ENCODE measurements around the gene MTMR6. TPM values are rescaled to one million over a fixed set of nuclear protein-coding genes. Genes with fewer than 3 reads are reported as not detected.

Gene MTMR6
- total and polyA plus RNA-seq, 8 donors: 16.3 to 23.6 (median 20.8) TPM

- Histone ChIP-seq H3K4me1 (no peaks in the 10 kb centered on the region), H3K27ac (no peak overlapping the region), H3K4me3 (no peak overlapping the region), H3K27me3 (peaks cover 0 to 17% of the 10 kb centered on the region in 2 donors), H3K9me3 (no peaks in the 10 kb centered on the region), H3K36me3 (no peaks in the 10 kb centered on the region)
- TF ChIP-seq CTCF (IDR thresholded peaks at IDR 0.05): no peak
- ATAC-seq (no peak), DNase-seq (no peak)
- intact Hi-C loops (cut with DNase I): no loop called here
Measured at GRCh38 chr13:25198647-25199046, 88.6 kb downstream of the MTMR6 start.

- DNase-seq (no peak), ATAC-seq (no peak)
- Histone ChIP-seq H3K4me1 (no peaks in the 10 kb centered on the region), H3K27me3 (peaks cover 0 to 17% of the 10 kb centered on the region in 2 donors), H3K27ac (no peak overlapping the region), H3K4me3 (no peak overlapping the region), H3K9me3 (no peaks in the 10 kb centered on the region), H3K36me3 (no peaks in the 10 kb centered on the region)
- TF ChIP-seq CTCF (IDR thresholded peaks at IDR 0.05): no peak
- intact Hi-C loops (cut with DNase I): no loop called here
Measured at GRCh38 chr13:25196971-25197370, 90.3 kb downstream of the MTMR6 start.

Other genes with a start within 250 kb of the MTMR6 start
- gene PABPC3, start 191.4 kb downstream of the MTMR6 start, total RNA-seq: under 1 TPM; 0.13 to 0.17 TPM
- 1 to 10 TPM; 1.0 to 2.0 (median 1.4) TPM for gene PABPC3, start 191.4 kb downstream of the MTMR6 start, polyA plus RNA-seq (ENCODE audit: insufficient read length in 6 of 6)
- gene AMER2, start 115.2 kb downstream of the MTMR6 start, total RNA-seq: under 1 TPM in 1 of 2 donors, not detected in 1; 0.13 TPM
- gene AMER2, start 115.2 kb downstream of the MTMR6 start, polyA plus RNA-seq (ENCODE audit: insufficient read length in 6 of 6): under 1 TPM; 0.03 to 0.50 (median 0.10) TPM
- 10 to 100 TPM; 59.8 to 78.2 TPM for gene NUP58, start 14.1 kb upstream of the MTMR6 start, total RNA-seq
- 10 to 100 TPM; 59.4 to 73.2 (median 62.6) TPM for gene NUP58, start 14.1 kb upstream of the MTMR6 start, polyA plus RNA-seq (ENCODE audit: insufficient read length in 6 of 6)
- gene ATP8A2, start 84.5 kb upstream of the MTMR6 start, total RNA-seq: 1 to 10 TPM; 1.1 to 2.0 TPM
- 10 to 100 TPM in 4 of 6 donors, 1 to 10 TPM in 2; 6.3 to 13.4 (median 10.5) TPM for gene ATP8A2, start 84.5 kb upstream of the MTMR6 start, polyA plus RNA-seq (ENCODE audit: insufficient read length in 6 of 6)

All from left lung (tissue), 10 donors.